Activated CD8-positive, alpha-beta memory T cell treated with anti-CD3 and anti-CD28 coated beads for 36 hours (primary cell): Measurements from ENCODE around the gene NELL1. TPM values are rescaled to one million over a fixed set of nuclear protein-coding genes. Genes with fewer than 3 reads are reported as not detected.

ENCODE experiments used
- CTCF ChIA-PET: fragments of 350-600 bp; sonication (Branson Sonifier 250); formaldehyde crosslinking; loops from one replicate; lab custom pipeline; 2021; ENCODE audit warnings: antibody characterized with exemption; lab: Charles Lee
- POLR2A ChIA-PET: fragments of 350-600 bp; sonication (Branson Sonifier 250); formaldehyde crosslinking; loops from one replicate; lab custom pipeline; 2021; ENCODE audit warnings: antibody characterized with exemption; lab: Charles Lee
- total RNA-seq, 2 experiments: library from RNA; stranded (reverse); gene quantifications; one replicate each; pipeline ENCODE4 v1.2.3, GENCODE V29; 2021

The NELL1 gene
- total RNA-seq, 2 experiments from 2014 or later = not detected

GRCh38 chr11:21053466-21053865 lies 384.1 kb downstream of the NELL1 start:
- ChIA-PET POLR2A (no interaction called here), CTCF (no interaction called here)

DNA sequence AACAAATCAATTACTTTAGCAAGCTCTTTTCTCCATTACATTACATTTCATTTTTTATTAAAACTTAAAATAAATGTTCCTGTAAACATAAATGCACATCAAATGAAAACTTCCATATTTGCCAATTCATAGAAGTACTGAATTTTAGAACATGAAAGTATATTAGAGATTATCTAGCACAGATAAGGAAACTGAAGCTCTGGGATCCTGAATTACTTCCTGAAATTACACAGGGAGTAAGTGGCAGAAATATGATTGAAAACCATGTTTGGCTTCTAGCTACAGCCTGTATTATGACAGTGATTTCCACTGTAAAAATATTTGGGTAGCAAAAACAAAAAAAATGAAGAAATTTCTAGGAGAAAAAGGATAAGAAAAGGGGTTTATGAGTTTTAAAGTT lies 387.3 kb downstream of the NELL1 start:
- POLR2A ChIA-PET = no interaction called here
- CTCF ChIA-PET = no interaction called here

DNA sequence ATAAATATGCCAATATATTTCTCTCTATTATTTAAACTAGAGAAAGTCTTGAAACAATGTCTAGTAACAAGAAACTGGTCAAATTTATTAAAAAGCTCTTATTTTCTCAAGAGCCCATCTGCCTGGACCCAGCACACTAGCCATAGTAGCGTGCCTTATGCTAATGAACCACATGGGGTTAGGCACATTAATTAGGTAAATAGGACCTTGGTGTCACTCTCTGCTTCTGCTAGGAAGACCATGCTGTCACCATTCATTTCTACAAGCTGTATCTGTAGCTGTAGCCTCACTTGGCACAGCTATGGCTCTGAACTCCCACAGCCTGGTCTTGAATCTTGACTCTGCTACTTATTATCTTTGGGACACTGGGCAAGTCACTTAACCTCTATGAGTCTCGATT lies 390.5 kb downstream of the NELL1 start:
- ChIA-PET CTCF (no interaction called here), POLR2A (no interaction called here)

- ChIA-PET CTCF (no interaction called here), POLR2A (no interaction called here)
Measured at GRCh38 chr11:21066030-21066429, 396.6 kb downstream of the NELL1 start.

DNA sequence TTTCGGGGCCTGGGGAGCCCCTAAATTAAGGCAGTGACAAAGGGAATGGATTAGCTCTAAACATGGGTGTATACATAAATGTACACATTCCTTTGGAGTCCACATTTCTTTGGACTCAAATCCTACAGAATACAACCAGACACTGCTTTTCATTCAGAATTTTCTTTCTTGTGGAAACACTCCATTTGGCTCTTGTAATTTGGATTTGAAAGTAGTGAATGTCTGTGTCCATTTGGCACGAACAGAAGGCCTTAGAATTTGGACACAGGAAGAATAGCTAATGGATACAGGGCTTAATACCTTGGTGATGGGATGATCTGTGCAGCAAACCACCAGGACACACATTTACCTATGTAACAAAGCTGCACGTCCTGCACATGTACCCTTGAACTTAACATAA lies 399.5 kb downstream of the NELL1 start:
- CTCF ChIA-PET = no interaction called here

GRCh38 chr11:21069909-21070308 lies 400.5 kb downstream of the NELL1 start:
- ChIA-PET CTCF (no interaction called here), POLR2A (no interaction called here)

More for the DNA sequence above, 399.5 kb downstream of the NELL1 start:
- POLR2A ChIA-PET = no interaction called here

- POLR2A ChIA-PET = no interaction called here
Measured at GRCh38 chr11:21072558-21072957, 403.2 kb downstream of the NELL1 start.

DNA sequence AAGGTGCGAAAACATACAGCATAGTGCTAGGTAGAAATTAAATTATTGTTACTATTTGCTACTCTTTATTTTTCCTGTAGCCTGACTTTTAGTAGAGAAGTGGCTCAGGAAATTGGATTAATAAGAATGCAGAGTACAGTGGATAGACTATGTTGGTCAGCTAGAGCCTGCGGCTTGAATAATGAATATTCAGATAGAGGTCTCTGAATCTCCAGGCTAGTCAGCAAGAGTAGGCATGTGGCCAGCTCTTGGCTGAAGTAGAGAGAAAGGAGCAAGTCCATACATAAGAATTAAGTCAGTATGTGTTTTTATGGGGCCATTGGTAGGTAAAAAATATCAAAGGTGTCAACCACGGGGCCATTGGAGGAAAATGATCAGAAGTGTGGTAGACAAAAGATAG lies 413.5 kb downstream of the NELL1 start:
- POLR2A ChIA-PET = no interaction called here
- CTCF ChIA-PET = no interaction called here

More at GRCh38 chr11:21072558-21072957, 403.2 kb downstream of the NELL1 start:
- CTCF ChIA-PET = no interaction called here

DNA sequence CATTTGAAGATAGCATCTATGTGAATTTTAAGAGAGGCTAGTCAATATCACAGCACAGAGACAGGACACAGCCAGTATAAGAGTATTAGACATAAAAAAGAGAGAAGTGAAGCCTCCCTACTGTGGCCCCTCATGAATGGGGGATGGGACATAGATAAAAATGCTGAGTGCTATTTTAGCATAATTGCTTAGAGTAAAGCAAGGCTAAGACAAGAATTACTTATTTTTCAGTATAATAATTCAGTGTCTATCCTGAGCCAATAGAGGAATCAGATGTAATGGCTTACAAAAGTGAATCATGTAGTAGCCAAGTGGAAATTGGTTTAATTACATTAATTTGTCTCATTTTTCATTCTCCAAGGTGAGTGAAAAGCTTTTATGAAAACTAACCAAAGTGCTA lies 419.5 kb downstream of the NELL1 start:
- CTCF ChIA-PET = no interaction called here
- POLR2A ChIA-PET = no interaction called here

- POLR2A ChIA-PET = no interaction called here
Measured at GRCh38 chr11:21104641-21105040, 435.3 kb downstream of the NELL1 start.

GRCh38 chr11:21105196-21105917 lies 436.0 kb downstream of the NELL1 start:
- POLR2A ChIA-PET = no interaction called here
- CTCF ChIA-PET = no interaction called here

More at GRCh38 chr11:21104641-21105040, 435.3 kb downstream of the NELL1 start:
- CTCF ChIA-PET = no interaction called here

GRCh38 chr11:21109341-21109740 lies 440.0 kb downstream of the NELL1 start:
- POLR2A ChIA-PET = no interaction called here
- CTCF ChIA-PET = no interaction called here

DNA sequence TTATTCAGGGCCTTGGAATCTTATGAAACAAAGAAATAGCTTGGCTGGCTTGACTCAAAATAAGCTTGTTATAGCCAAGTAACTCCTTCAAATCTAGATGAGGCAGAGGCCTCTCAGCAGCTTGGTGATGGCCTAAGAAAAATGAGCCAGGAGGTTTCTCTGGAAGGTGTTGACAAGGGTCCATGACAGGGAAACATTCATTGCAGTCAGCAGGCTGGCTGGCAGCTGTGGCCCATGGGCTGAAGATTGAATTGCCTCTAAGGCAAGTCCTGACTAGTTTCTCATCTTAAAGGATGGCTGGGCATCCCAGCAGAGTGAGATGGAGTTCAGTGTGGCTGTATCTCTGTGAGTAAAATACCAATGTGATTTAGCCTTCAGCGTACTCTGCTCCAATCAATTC lies 441.0 kb downstream of the NELL1 start:
- POLR2A ChIA-PET = no interaction called here
- CTCF ChIA-PET = no interaction called here

DNA sequence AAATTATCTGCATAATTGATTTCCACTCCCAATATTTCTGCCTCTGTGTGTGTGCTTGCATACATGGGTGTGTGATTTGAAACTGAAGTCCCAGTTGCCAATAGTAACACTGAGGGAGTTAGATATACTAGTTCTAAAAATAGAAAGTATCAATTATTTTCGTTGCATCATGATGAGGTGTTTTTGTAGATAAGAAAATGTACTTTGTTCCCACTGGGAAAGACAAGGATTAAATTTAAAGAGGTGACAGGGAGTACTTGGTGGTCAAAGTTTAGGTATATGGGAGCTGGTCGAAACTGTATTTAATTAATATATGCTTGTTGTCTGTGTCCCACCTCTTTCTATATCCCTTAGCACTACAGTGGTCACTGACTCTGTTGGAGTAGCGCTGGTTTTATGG lies 444.5 kb downstream of the NELL1 start:
- CTCF ChIA-PET = no interaction called here
- POLR2A ChIA-PET = no interaction called here

- ChIA-PET CTCF (no interaction called here), POLR2A (no interaction called here)
Measured at GRCh38 chr11:21116009-21116408, 446.6 kb downstream of the NELL1 start.

- ChIA-PET CTCF (no interaction called here), POLR2A (no interaction called here)
Measured at GRCh38 chr11:21119411-21119810, 450.0 kb downstream of the NELL1 start.

DNA sequence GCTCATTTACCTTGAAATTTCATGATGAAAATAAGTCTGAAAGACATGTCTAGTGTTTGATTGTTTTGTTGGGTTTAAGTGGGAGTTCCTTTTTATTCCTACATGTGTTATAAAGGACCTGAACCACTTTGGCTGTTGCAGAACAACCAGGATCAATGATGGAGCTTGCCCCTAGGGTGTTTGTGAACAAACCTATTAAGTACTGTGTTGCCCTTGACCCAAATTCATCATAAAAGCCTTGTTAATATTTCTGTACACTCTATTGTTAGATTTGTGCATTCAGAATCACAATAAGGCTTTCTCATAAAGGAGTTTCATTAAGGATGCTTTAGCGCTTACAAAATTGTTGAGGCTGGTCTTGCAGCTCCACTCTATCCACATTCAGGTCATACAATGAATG lies 452.6 kb downstream of the NELL1 start:
- POLR2A ChIA-PET = no interaction called here
- CTCF ChIA-PET = no interaction called here

DNA sequence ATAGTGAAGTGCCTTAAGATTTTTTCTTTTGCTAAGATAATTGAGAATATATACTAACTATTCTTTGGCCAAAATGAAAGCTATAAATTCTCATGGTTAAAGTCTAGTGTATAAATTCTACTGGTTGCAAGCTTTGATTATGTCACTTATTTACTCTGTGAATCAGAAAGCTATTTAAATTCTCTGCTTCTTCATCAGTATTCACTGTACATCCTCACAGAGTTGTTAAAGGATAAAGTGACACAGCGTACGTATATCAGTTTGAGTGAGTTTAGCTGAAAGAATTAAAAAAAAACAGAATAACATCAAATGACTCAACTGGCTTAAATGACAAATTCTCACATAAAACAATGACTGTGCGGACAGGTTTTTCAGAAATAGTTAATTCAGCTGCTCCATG lies 453.1 kb downstream of the NELL1 start:
- POLR2A ChIA-PET = no interaction called here

GRCh38 chr11:21132146-21132720 lies 462.8 kb downstream of the NELL1 start:
- ChIA-PET CTCF (no interaction called here), POLR2A (no interaction called here)

More for the DNA sequence above, 453.1 kb downstream of the NELL1 start:
- CTCF ChIA-PET = no interaction called here

- CTCF ChIA-PET = no interaction called here
- POLR2A ChIA-PET = no interaction called here
Measured at GRCh38 chr11:21133244-21133643, 463.9 kb downstream of the NELL1 start.

GRCh38 chr11:21133722-21134121 lies 464.3 kb downstream of the NELL1 start:
- POLR2A ChIA-PET = no interaction called here
- CTCF ChIA-PET = no interaction called here
